HFFc6 (cell line): ENCODE results near the gene GLTP. TPM values are rescaled to one million over a fixed set of nuclear protein-coding genes. Genes with fewer than 3 reads are reported as not detected.
A peak's percentile ranks its signal among the peaks of the same experiment; 100 is the strongest.

Source experiments
- DNase-seq: peaks from one replicate; pipeline ENCODE4 v3.0.0-alpha.2; 2018
- H3K27ac Mint-ChIP-seq: 2 replicates; pipeline ENCODE4 v1.8.0; 2020; ENCODE audit warnings: mild to moderate bottlenecking, mixed read lengths
- H3K27me3 Mint-ChIP-seq: 2 replicates; pipeline ENCODE4 v1.8.0; 2021; ENCODE audit warnings: mild to moderate bottlenecking, moderate library complexity, mixed read lengths; ENCODE audit not compliant: insufficient read depth
- H3K36me3 Mint-ChIP-seq: 2 replicates; pipeline ENCODE4 v1.8.0; 2021; ENCODE audit warnings: low read depth, mixed read lengths
- H3K4me1 Mint-ChIP-seq: 2 replicates; pipeline ENCODE4 v1.8.0; 2020; ENCODE audit warnings: low read depth, mixed read lengths
- H3K4me3 Mint-ChIP-seq: 2 replicates; pipeline ENCODE4 v1.8.0; 2020; ENCODE audit warnings: mild to moderate bottlenecking, moderate library complexity, mixed read lengths
- H3K9me3 Mint-ChIP-seq: 2 replicates; pipeline ENCODE4 v1.8.0; 2020; ENCODE audit warnings: mild to moderate bottlenecking, mixed read lengths
- total RNA-seq, 6 experiments: library from RNA; stranded (reverse); fragmentation: NEBNext Ultra II Directional; extraction: Animal tissue kit (Norgen Biotek cat#: 25700); gene quantifications; 2 replicates in 1 of 6; 3 replicates in 5 of 6; pipeline ENCODE4 v1.2.3, GENCODE V29; 2021
- TF ChIP-seq, protein P1 (sequence below): fragments of 200-600 bp; sonication (generic); IDR thresholded peaks from 2 replicates; pipeline ENCODE4 v1.5.0; 2021; ENCODE audit warnings: antibody characterized with exemption, mild to moderate bottlenecking

GLTP gene
- total RNA-seq, 6 experiments from 2014 or later = 77.4 to 87.9 (median 82.0) TPM

DNA sequence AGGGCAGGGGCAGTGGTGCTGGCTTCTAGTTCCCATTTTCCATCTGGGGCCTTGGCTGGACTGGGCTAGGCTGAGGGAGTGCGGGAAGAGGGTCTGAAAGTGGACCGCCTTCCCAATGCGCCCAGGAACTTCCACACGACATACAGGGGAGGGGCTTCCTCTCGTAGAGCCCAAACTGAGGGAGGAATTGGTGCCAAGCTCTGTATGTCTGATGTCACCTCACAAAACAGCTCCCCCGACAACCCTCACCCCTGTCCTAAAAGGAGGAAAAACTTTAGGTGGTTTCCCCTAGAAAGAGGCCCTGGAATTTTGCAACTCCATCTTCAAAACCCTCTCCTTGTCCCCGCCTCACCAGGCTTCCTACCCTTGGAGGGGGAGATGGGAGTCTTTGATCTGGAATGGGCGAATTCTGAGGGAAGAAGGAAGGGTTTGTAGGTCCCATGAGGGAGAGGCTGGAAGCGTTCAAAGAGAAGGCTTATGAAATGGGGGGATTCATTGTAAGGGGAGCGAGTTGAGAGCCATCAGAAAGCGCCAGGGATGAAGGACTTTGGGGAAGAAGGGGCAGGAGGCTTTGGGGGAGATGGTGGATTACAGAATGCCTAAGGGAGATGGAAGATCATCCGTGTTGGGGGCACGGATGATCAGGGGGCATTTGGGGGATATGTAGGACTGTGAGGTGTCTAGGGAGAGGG is 844 bp downstream of the GLTP start:
- Mint-ChIP-seq H3K27me3 (no peaks in the 10 kb centered on the region), H3K9me3 (no peaks in the 10 kb centered on the region), H3K4me1 (peaks cover 67% of the 10 kb centered on the region), H3K36me3 (no peaks in the 10 kb centered on the region), H3K27ac (peak overlapping the region; percentile 92), H3K4me3 (peak overlapping the region; percentile 95)
- DNase-seq = no peak
- TF ChIP-seq, protein P1, sequence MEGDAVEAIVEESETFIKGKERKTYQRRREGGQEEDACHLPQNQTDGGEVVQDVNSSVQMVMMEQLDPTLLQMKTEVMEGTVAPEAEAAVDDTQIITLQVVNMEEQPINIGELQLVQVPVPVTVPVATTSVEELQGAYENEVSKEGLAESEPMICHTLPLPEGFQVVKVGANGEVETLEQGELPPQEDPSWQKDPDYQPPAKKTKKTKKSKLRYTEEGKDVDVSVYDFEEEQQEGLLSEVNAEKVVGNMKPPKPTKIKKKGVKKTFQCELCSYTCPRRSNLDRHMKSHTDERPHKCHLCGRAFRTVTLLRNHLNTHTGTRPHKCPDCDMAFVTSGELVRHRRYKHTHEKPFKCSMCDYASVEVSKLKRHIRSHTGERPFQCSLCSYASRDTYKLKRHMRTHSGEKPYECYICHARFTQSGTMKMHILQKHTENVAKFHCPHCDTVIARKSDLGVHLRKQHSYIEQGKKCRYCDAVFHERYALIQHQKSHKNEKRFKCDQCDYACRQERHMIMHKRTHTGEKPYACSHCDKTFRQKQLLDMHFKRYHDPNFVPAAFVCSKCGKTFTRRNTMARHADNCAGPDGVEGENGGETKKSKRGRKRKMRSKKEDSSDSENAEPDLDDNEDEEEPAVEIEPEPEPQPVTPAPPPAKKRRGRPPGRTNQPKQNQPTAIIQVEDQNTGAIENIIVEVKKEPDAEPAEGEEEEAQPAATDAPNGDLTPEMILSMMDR = no peak

DNA sequence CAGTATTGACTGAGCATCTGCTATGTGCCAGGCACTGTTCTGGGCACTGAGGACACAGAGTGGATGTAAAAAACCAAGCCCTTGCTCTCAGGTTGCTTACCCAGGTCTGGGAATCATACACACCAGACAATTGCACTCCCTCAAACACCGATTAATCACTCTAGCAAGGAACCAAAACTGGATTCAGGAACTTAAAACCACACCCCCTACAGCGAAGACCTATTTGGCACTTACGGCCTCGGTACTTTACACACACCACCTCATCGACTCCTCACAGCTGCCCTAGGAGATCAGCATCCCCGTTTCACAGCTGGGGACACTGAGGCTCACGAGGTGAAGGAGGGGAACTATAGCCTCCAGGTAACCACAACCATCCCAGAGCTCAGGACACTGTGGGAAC is 1.6 kb downstream of the GLTP start:
- Mint-ChIP-seq H3K9me3 (no peaks in the 10 kb centered on the region), H3K4me3 (peak overlapping the region; percentile 95)

DNA sequence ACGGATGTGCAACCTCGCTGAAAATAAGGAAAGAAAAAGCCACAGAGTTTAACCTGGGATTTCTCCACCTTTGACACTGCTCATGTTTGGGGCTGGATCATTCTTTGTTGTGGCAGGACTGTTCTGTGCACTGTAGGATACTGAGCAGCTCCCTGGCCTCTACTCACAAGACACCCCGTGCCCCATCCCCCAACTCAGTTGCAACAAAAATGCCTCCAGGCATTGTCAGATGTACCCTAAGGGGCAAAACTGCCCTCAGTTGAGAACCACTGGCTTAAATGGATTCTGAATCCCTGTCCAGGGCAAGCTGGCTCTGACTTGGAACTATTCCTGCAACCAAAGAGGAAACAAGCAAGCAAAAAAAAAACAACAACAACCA is 2.1 kb downstream of the GLTP start:
- TF ChIP-seq, protein P1 = no peak
- Mint-ChIP-seq H3K4me1 (peaks cover 62% of the 10 kb centered on the region), H3K36me3 (no peaks in the 10 kb centered on the region), H3K27me3 (no peaks in the 10 kb centered on the region), H3K27ac (peak overlapping the region; percentile 31; the same call in 1 of the 2 replicates), H3K4me3 (peak overlapping the region; percentile 95), H3K9me3 (no peaks in the 10 kb centered on the region)
- no peak for DNase-seq

More for the DNA sequence above, 1.6 kb downstream of the GLTP start:
- no peak for DNase-seq
- peaks cover 67% of the 10 kb centered on the region for H3K4me1 Mint-ChIP-seq
- no peaks in the 10 kb centered on the region for H3K27me3 Mint-ChIP-seq
- H3K36me3 Mint-ChIP-seq = no peaks in the 10 kb centered on the region
- H3K27ac Mint-ChIP-seq = 0 out of 2 replicates have a peak overlapping the region, but pooled peaks have one; percentile 92
- TF ChIP-seq, protein P1 = no peak

DNA sequence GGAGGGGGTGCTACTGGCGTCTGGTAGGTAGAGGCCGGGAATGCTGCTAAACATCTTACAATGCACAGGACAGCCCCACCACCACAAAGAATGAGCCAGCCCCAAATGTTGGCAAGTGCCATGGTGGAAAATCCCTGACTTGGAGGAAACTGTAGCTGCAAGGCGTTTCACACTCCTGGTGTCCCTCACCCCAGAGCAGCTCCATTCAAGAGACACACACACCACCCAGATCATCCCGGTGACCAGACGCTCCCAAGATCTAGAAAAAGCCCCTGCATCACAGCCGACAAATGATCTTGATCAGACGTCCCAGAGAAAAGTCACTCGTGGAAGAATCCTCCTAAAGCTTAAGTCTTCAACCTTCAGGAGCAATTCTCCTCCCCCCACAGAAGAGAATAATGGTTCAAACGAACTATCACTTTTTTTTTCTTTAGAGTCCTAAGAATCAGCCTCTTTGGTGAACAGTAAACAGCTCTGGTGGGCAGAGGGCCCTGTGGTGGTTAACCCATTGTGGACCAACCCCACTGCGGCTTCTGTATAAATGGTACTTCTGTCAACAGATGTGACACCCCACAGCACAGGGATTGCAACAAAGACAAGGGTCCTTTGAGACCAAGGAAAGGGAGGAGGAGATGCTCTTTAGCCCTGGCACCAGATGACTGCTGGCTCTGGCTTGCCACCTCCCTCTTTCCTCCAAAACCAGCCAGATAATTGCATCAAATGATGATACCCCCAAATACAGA is 2.7 kb downstream of the GLTP start:
- H3K27ac Mint-ChIP-seq = peak overlapping the region; percentile 31; the same call in 1 of the 2 replicates
- 0 out of 2 replicates have a peak, but pooled peaks cover 2% of the 10 kb centered on the region for H3K36me3 Mint-ChIP-seq
- peak overlapping the region; percentile 95 for H3K4me3 Mint-ChIP-seq
- TF ChIP-seq, protein P1 = no peak
- DNase-seq = no peak
- H3K9me3 Mint-ChIP-seq = no peaks in the 10 kb centered on the region
- no peaks in the 10 kb centered on the region for H3K27me3 Mint-ChIP-seq
- peaks cover 65% of the 10 kb centered on the region for H3K4me1 Mint-ChIP-seq

DNA sequence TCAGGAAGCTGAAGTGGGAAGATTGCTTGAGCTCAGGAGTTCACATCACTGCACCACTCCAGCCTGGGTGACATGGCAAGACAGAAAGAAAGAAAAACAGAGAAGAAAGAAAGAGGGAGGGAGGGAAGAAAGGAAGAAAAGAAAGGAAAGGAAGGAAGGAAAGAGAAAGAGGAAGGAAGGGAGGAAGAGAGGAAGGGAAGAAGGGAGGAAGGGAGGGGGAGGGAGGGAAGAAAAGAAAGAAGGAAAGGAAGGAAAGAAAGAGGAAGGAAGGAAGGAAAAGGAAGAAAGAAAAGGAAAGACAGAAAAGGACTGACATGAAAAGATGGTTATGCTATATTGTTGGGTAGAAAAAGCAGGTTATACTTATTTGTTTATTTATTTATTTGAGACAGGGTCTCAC is 3.9 kb downstream of the GLTP start:
- TF ChIP-seq, protein P1 = no peak
- Mint-ChIP-seq H3K27me3 (peaks cover under 1% of the 10 kb centered on the region; the same call in 1 of the 2 replicates), H3K36me3 (peaks cover 9% of the 10 kb centered on the region), H3K9me3 (no peaks in the 10 kb centered on the region), H3K4me3 (no peak overlapping the region), H3K27ac (no peak overlapping the region), H3K4me1 (peaks cover 69% of the 10 kb centered on the region)
- DNase-seq = no peak
